Heart left ventricle (tissue), 13 donors: ENCODE measurements around the gene NRN1L.

ENCODE experiments used
- POLR2A ChIP-seq, 2 donors: fragments of 450-650 bp; IDR thresholded peaks; one replicate each; pipeline ENCODE4 v1.6.1; 2017; ENCODE audit warnings: antibody characterized with exemption in 2 of 2, mild to moderate bottlenecking in 2 of 2, moderate library complexity in 2 of 2
- TF ChIP-seq, protein P1 (sequence below), 12 donors: fragments of 200-600 bp; sonication (generic) in 4 of 12; IDR thresholded peaks; one replicate each; pipeline versions ENCODE4 v1.5.0 to v1.8.0; 2018 to 2022; ENCODE audit warnings: antibody characterized with exemption in 12 of 12, mild to moderate bottlenecking in 5 of 12
- donor health status: ischemic (EF 13 %, LVEDD 7.1; RV severe dilation, severe dysfunction).
- donor health status: DM: no; HTN: yes; CAD: no.
- donor health status: DM: no; HTN: no; CAD: no.
- donor health status: ischemic (EF 25% LVEDD 6.9; RV normal size, moderate dysfunction).
- donor health status: ischemic (EF 25% LVEDD 5.7; RV mildly dilated, moderate dysfunction).
- donor health status: ischemic (EF 35%, LVEDD 5.7; RV mildly dilated, moderate dysfunction).
- donor health status: nonischemic (EF 11% LVEDD 7.7; RV severe dilation, severe dysfunction).
- donor health status: DM: yes; HTN: yes; CAD: no.
- donor health status: PGD.
- donor health status: ischemic (EF 29% LVEDD 5.4; RV normal size, mild dysfunction).
- donor health status: nonischemic (EF 23%, LVEDD 6.1; RV moderate dilation, normal function).

DNA sequence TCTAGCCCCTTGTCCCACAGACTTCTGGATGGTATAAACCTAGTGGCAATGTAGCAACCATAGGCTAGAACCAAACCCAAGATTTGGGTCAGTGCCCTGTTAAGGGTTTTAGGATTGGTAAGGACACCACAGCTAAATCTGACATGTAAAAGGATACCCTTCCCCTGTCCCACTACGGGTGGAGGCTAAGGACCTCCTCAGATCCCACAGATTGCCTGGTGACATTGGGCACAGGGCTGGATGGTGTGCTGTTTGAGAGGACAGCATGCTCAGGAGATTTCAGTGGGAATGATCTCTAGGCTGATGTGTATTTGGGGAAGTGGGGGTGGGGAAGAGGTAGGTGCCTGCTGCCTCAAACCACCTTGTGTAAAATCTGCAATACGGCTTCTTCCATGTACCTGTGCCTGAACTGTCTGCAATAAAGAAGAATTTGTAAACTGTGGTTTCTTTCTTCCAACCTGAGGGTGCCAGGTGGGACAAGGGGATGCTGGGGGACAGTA, 12.5 kb upstream of the NRN1L start:
- TF ChIP-seq, protein P1, sequence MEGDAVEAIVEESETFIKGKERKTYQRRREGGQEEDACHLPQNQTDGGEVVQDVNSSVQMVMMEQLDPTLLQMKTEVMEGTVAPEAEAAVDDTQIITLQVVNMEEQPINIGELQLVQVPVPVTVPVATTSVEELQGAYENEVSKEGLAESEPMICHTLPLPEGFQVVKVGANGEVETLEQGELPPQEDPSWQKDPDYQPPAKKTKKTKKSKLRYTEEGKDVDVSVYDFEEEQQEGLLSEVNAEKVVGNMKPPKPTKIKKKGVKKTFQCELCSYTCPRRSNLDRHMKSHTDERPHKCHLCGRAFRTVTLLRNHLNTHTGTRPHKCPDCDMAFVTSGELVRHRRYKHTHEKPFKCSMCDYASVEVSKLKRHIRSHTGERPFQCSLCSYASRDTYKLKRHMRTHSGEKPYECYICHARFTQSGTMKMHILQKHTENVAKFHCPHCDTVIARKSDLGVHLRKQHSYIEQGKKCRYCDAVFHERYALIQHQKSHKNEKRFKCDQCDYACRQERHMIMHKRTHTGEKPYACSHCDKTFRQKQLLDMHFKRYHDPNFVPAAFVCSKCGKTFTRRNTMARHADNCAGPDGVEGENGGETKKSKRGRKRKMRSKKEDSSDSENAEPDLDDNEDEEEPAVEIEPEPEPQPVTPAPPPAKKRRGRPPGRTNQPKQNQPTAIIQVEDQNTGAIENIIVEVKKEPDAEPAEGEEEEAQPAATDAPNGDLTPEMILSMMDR (IDR thresholded peaks at IDR 0.05), result no peak
- TF ChIP-seq POLR2A (IDR thresholded peaks at IDR 0.05), result no peak
